ENCODE measurements around the gene LAMB4.

- TF ChIP-seq CTCF (conservative IDR thresholded peaks at IDR 0.05; ENCODE audit: low read depth, low read length), result no peak
- no peak for TF ChIP-seq POLR2A (IDR thresholded peaks at IDR 0.05; ENCODE audit: low read depth, low read length)
- no peak for TF ChIP-seq USF2 (IDR thresholded peaks at IDR 0.05; ENCODE audit: low read depth, low read length)
- no peak for TF ChIP-seq MAZ (IDR thresholded peaks at IDR 0.05; ENCODE audit: borderline replicate concordance, low read depth, low read length)
- no peak for TF ChIP-seq RAD21 (IDR thresholded peaks at IDR 0.05; ENCODE audit: low read length)
- TF ChIP-seq SMC3 (IDR thresholded peaks at IDR 0.05; ENCODE audit: low read depth, low read length), result no peak
- no peak for TF ChIP-seq RFX5 (IDR thresholded peaks at IDR 0.05; ENCODE audit: low read depth, low read length)
Measured at GRCh38 chr7:108134486-108134885, 4.3 kb upstream of the LAMB4 start.
